Left lung (tissue), 10 donors: Measurements from ENCODE around the gene HOXB6. TPM values are rescaled to one million over a fixed set of nuclear protein-coding genes. Genes with fewer than 3 reads are reported as not detected.

ENCODE experiments used
- ATAC-seq: fragments of 200-7000 bp; cut with Tn5 transposase; one replicate; pipeline ENCODE4 v1.9.1; 2020; ENCODE audit warnings: moderate library complexity
- DNase-seq, 4 donors: peaks; one replicate each; pipeline ENCODE4 v3.0.0-alpha.2; 2013 to 2020
- H3K27ac ChIP-seq, 2 donors: fragments of 200-600 bp; sonication (generic) in 1 of 2; one replicate each; pipeline versions ENCODE4 v1.5.0 to v1.8.0; 2020 to 2021
- H3K27me3 ChIP-seq, 2 donors: fragments of 200-600 bp; sonication (generic) in 1 of 2; one replicate each; pipeline versions ENCODE4 v1.5.0 to v1.8.0; 2020 to 2021
- H3K36me3 ChIP-seq, 2 donors: fragments of 200-600 bp; sonication (generic) in 1 of 2; one replicate each; pipeline versions ENCODE4 v1.5.0 to v1.8.0; 2020 to 2021
- H3K4me1 ChIP-seq, 2 donors: fragments of 200-600 bp; one replicate each; pipeline ENCODE4 v1.8.0; 2021
- H3K4me3 ChIP-seq, 2 donors: fragments of 200-600 bp; sonication (generic) in 1 of 2; one replicate each; pipeline versions ENCODE4 v1.5.0 to v1.8.0; 2020 to 2021; ENCODE audit warnings: mild to moderate bottlenecking in 1 of 2
- H3K9me3 ChIP-seq, 2 donors: fragments of 200-600 bp; sonication (generic) in 1 of 2; one replicate each; pipeline versions ENCODE4 v1.5.0 to v1.8.0; 2020 to 2021
- intact Hi-C, 2 donors: fragments of 100-400 bp; cut with DNase I; formaldehyde crosslinking; loops; one replicate each; pipeline versions ENCODE4 v1.11.2 to v1.14.2; 2022
- polyA plus RNA-seq, 6 donors: library from polyadenylated mRNA; unstranded; fragments of 120-200 nt; gene quantifications; one replicate each; pipeline ENCODE4 v1.2.1, GENCODE V29; 2013; ENCODE audit not compliant: insufficient read length in 6 of 6
- total RNA-seq, 2 donors: library from RNA; stranded (reverse); fragmentation: NEBNext Ultra II Directional; extraction: Animal tissue kit (Norgen Biotek cat#: 25700); gene quantifications; one replicate each; pipeline ENCODE4 v1.2.1, GENCODE V29; 2021
- TF ChIP-seq, protein P1 (sequence below), 2 donors: fragments of 200-600 bp; sonication (generic) in 1 of 2; IDR thresholded peaks; one replicate each; pipeline versions ENCODE4 v1.5.0 to v1.8.0; 2021; ENCODE audit warnings: antibody characterized with exemption in 2 of 2
- donor health status: DM: no; HTN: yes; CAD: no.
- donor health status: DM: no; HTN: no; CAD: no.

Gene HOXB6
- total and polyA plus RNA-seq, 8 donors: 5.1 to 17.1 (median 12.1) TPM

DNA sequence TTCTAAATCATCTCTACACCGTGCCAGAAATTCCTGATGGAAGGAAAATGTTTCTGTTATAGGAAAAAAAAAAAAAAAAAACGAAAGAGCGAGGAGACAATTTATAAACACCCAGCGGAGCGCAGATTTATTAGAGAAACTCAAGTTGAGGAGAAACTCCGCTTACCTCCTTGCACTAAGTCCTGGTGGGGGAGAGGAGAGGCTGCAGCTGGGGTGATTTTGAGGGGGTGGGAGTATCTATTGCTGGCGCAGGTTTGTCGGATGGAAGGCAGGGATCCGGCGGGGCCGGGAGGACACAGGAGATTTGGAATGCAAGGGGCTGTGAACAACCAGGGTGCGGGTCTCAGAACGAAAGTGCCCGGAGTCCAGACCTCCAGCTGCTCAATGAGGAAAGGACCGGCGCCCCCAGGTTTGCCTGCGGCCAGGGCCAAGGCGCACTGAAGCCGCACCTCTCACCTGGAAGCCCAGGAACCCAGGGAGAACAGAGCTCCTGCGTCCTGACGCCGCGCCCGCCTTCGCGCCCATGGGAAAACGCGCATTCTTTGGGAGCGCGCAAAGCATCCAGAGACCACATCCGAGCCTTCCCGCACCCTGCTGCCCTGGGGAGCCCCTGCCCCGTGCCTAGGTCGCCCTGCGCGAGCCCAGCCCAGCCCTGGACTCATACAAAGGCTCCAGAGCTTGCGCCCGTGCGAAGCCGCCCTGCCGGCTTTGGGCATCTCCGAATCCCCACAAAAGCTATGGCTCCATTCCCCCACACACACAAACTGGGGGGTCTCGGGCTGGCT, 12.9 kb upstream of the HOXB6 start:
- H3K4me3 ChIP-seq: no peak overlapping the region
- ATAC-seq (no peak), DNase-seq (no peak)
- no peaks in the 10 kb centered on the region for H3K9me3 ChIP-seq
- peaks cover 0 to 28% of the 10 kb centered on the region in 2 donors for H3K4me1 ChIP-seq
- no peak overlapping the region for H3K27ac ChIP-seq
- no peaks in the 10 kb centered on the region for H3K36me3 ChIP-seq
- intact Hi-C loops: no loop called here
- H3K27me3 ChIP-seq: peaks cover 92 to 100% of the 10 kb centered on the region in 2 donors
- TF ChIP-seq, protein P1, sequence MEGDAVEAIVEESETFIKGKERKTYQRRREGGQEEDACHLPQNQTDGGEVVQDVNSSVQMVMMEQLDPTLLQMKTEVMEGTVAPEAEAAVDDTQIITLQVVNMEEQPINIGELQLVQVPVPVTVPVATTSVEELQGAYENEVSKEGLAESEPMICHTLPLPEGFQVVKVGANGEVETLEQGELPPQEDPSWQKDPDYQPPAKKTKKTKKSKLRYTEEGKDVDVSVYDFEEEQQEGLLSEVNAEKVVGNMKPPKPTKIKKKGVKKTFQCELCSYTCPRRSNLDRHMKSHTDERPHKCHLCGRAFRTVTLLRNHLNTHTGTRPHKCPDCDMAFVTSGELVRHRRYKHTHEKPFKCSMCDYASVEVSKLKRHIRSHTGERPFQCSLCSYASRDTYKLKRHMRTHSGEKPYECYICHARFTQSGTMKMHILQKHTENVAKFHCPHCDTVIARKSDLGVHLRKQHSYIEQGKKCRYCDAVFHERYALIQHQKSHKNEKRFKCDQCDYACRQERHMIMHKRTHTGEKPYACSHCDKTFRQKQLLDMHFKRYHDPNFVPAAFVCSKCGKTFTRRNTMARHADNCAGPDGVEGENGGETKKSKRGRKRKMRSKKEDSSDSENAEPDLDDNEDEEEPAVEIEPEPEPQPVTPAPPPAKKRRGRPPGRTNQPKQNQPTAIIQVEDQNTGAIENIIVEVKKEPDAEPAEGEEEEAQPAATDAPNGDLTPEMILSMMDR (IDR thresholded peaks at IDR 0.05): no peak

DNA sequence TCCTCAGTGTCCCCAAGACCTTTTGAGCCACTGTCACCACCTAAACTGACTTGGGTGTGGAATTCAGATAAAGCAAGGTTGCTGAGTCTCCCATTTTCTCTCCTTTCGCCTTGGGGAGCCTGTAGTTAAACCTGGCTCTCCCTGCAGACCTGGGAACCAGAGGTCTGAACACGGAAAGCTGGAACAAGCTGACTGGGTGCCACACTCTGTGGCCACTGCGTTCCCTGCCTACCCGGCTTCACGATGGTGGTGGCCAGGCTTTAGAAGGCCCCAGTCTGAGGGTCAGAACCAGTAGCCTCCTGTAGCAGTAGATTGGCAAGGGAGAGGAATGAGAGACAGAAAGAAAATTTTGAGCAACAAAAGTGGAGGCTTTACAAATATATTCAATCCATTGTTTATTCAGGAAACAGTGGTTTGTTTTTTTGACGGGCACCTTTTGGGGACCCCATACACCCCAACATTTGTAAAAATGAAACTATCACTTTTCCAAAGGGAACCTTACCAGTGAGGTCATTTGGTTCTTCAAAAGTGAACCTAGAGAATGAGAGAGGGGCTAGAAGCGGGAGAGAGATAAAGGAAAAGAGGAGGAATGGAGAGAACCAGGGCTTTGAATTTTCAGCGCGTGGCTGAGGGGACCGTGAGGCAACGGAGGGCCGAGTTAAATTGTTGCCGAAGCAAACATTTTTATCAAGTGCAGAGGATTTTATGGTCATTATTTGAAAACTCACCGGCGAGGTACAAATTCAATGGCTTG, 12.1 kb upstream of the HOXB6 start:
- TF ChIP-seq, protein P1 (IDR thresholded peaks at IDR 0.05): no peak
- Histone ChIP-seq H3K4me1 (peaks cover 0 to 36% of the 10 kb centered on the region in 2 donors), H3K27me3 (peaks cover 92 to 100% of the 10 kb centered on the region in 2 donors), H3K36me3 (no peaks in the 10 kb centered on the region), H3K9me3 (no peaks in the 10 kb centered on the region), H3K27ac (no peak overlapping the region), H3K4me3 (no peak overlapping the region)
- intact Hi-C loops: no loop called here
- DNase-seq (no peak), ATAC-seq (no peak)

DNA sequence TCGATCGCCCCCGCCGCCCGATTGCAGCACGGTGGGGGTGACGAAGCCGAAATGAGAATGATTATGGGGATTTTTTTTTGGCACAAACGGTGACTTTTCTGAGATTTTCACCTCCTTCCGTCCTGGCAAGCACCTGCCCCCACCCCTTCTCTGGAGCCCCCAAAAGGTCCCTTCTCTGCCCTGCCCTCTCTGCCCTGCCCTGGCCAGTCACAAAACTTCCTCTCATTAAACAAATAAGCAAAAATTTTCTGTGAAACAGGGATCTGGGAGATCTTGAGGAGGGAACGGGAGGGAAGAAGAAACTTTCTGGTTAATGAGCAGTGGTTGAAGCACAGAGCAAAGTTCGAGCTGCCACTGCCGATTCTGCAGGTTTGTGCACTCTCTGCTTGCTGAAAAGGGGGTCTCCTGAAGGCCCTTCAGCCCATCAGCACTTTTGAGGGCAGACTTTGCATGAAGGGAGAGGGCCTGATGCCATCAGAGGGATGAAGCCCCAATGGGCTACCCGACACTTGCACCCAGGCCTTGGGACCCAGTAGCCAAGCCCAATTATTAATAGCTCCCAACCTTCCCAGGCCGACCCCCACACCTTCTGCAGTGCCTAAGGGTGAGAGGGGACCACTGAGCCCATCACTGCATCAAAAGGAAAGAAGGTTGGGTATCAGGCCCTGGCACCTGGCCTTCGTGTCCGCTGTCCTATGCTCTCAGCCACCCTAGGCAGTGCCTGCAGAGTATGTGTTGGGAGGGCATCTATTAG, 11.4 kb upstream of the HOXB6 start:
- Histone ChIP-seq H3K36me3 (no peaks in the 10 kb centered on the region), H3K27me3 (peaks cover 88 to 100% of the 10 kb centered on the region in 2 donors), H3K4me1 (peaks cover 0 to 44% of the 10 kb centered on the region in 2 donors), H3K9me3 (no peaks in the 10 kb centered on the region), H3K27ac (no peak overlapping the region), H3K4me3 (no peak overlapping the region)
- DNase-seq (no peak), ATAC-seq (no peak)
- intact Hi-C loops: no loop called here
- TF ChIP-seq, protein P1 (IDR thresholded peaks at IDR 0.05): no peak

DNA sequence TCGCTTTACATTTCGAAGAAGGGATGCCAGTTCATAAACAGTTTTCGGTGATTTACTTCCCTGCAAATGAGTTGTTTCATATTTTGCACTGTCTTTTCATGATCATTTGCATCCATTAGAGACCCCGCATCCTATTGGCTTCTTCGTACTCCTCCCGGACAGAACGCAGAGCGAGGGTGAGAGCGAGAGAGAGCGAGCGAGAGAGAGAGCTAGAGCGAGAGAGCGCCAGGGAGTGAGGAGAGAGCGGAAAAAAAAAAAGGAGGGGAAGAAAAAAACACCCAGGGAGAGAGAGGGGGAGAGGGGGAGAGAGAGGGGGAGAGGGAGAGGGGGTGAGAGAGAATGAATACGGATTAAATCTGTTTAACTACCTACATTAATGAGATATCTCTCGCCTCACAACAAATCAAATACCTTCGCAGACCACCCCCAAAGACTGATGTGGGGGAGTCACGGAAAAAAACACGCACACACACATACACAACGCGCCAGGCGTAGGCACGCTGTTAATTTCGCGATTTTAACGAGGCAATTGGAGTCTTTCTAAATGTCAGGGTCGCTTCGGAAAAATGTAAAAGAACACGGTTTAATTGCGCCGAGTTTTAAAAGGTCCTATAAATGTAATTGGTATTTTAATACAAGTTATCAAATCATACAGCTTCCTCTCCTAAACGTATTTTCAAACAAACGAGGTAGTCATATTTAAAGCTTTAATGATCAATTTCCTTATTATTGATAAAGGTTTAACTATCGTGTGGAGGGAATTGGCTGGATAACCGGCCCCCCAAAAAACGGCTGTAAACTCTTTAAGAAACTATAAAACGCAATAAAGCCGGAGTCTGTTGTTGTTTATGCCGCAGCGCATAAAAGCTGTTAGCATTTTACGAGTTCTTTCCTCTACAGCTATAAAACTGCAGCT, 10.5 kb upstream of the HOXB6 start, which contains the start of gene HOXB8:
Gene HOXB8 (minus strand): TSS at position 246 of the 916 bp plus-strand sequence. CDS start 588 bp downstream, outside the sequence.
- Histone ChIP-seq H3K9me3 (no peaks in the 10 kb centered on the region), H3K4me1 (peaks cover 0 to 52% of the 10 kb centered on the region in 2 donors), H3K27me3 (peaks cover 88 to 100% of the 10 kb centered on the region in 2 donors), H3K27ac (no peak within 1 kb of the TSS), H3K36me3 (no peaks in the 10 kb centered on the region), H3K4me3 (no peak within 1 kb of the TSS)
- TF ChIP-seq, protein P1 (IDR thresholded peaks at IDR 0.05): no peak
- DNase-seq (no peak), ATAC-seq (no peak)
- intact Hi-C loops: no loop called here
